Osteoblast (primary cell): ENCODE measurements around the gene LCN2. TPM values are rescaled to one million over a fixed set of nuclear protein-coding genes. Genes with fewer than 3 reads are reported as not detected.
A peak's percentile ranks its signal among the peaks of the same experiment; 100 is the strongest.

Experiments used
- DNase-seq: peaks from one replicate; pipeline ENCODE4 v3.0.0; 2011; ENCODE audit warnings: low spot score, mixed read lengths; ENCODE audit not compliant: insufficient read length; ENCODE audit errors: missing footprints
- H2AFZ ChIP-seq: 2 replicates; pipeline ENCODE4 v1.6.0; 2011; ENCODE audit warnings: mild to moderate bottlenecking, low read length
- H3K27ac ChIP-seq: 2 replicates; pipeline ENCODE4 v1.5.1; 2011; ENCODE audit warnings: mild to moderate bottlenecking, low read depth, low read length, moderate library complexity
- H3K27me3 ChIP-seq: 2 replicates; pipeline ENCODE4 v1.6.0; 2012; ENCODE audit warnings: mild to moderate bottlenecking, control low read depth, inconsistent platforms, low read length, moderate library complexity; ENCODE audit not compliant: insufficient read depth
- H3K36me3 ChIP-seq: 2 replicates; pipeline ENCODE4 v1.5.1; 2011; ENCODE audit warnings: mild to moderate bottlenecking, low read length, control low read depth, moderate library complexity; ENCODE audit not compliant: insufficient read depth
- H3K4me1 ChIP-seq: 2 replicates; pipeline ENCODE4 v1.5.1; 2011; ENCODE audit warnings: mild to moderate bottlenecking, low read length, control low read depth, moderate library complexity; ENCODE audit not compliant: insufficient read depth
- H3K4me2 ChIP-seq: 2 replicates; pipeline ENCODE4 v1.6.0; 2011; ENCODE audit warnings: mild to moderate bottlenecking, low read length; ENCODE audit not compliant: insufficient read depth
- H3K4me3 ChIP-seq: fragments of 200-600 bp; sonication (generic); 3 replicates; pipeline ENCODE4 v1.5.1; 2012; ENCODE audit warnings: mild to moderate bottlenecking, low read length, inconsistent platforms; ENCODE audit not compliant: insufficient read depth
- H3K79me2 ChIP-seq: 2 replicates; pipeline ENCODE4 v1.6.0; 2012; ENCODE audit warnings: mild to moderate bottlenecking, low read length, control low read depth, inconsistent platforms; ENCODE audit not compliant: insufficient read depth
- H3K9me3 ChIP-seq: 2 replicates; pipeline ENCODE4 v1.5.1; 2011; ENCODE audit warnings: low read depth, low read length, control low read depth
- H4K20me1 ChIP-seq: 2 replicates; pipeline ENCODE4 v1.6.0; 2012; ENCODE audit warnings: mild to moderate bottlenecking, low read length, control low read depth; ENCODE audit not compliant: insufficient read depth
- CTCF ChIP-seq: IDR thresholded peaks from 2 replicates; pipeline ENCODE4 v1.5.1; 2011; ENCODE audit warnings: mild to moderate bottlenecking, low read depth, low read length, moderate library complexity; ENCODE audit errors: extremely low read depth
- total RNA-seq: library from RNA; depleted of rRNA; stranded (reverse); fragments of >200 nt; gene quantifications from 2 replicates; pipeline ENCODE4 v1.2.3, GENCODE V29; 2012

The LCN2 gene
- total RNA-seq, 1 donor = not detected

- no peaks in the 10 kb centered on the region for H3K79me2 ChIP-seq
- H4K20me1 ChIP-seq = no peaks in the 10 kb centered on the region
- H2AFZ ChIP-seq = no peak overlapping the region
- no peaks in the 10 kb centered on the region for H3K27me3 ChIP-seq
- H3K4me1 ChIP-seq = no peaks in the 10 kb centered on the region
- no peaks in the 10 kb centered on the region for H3K9me3 ChIP-seq
- no peak overlapping the region for H3K4me2 ChIP-seq
- H3K4me3 ChIP-seq = no peak overlapping the region
- DNase-seq = peak; percentile 45
- no peaks in the 10 kb centered on the region for H3K36me3 ChIP-seq
- no peak for TF ChIP-seq CTCF
- no peak overlapping the region for H3K27ac ChIP-seq
Measured at GRCh38 chr9:128153947-128154695, 4.9 kb downstream of the LCN2 start.

DNA sequence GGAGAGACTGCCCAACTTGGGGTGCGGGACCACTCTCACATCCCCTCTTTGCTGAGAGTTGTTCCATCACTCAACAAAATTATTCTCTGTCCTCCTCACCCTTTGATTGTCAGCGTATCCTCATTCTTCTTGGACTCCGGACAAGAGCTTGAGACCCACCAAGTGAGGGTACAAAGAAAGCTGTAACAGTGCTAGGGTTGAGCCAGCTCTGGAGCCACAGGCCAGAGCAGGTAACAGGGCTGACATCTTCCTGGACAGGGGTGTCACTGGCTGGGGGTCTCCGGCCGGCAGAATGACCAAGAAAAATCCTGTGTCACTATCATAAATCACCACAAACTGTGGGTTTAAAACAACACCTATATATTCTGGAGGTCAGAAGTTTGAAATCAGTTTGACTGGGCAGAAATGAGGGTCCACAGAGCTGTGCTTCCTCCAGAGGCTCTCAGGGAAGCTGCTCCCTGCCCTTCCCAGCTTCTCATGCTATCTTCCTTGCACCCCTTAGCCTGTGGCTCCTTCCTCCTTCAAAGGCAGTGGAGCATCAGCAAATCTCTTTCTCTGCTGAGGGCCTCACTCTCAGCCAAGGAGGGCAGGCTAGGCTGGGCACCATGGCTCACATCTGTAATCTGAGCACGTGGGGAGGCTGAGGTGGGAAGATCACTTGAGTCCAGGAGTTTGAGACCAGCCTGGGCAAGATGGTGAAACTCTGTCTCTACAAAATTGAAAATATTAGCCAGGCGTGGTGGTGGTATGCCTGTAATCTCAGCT lies 6.7 kb downstream of the LCN2 start:
- peaks cover 4% of the 10 kb centered on the region for H4K20me1 ChIP-seq
- no peak overlapping the region for H3K4me3 ChIP-seq
- H2AFZ ChIP-seq = no peak overlapping the region
- H3K4me1 ChIP-seq = peaks cover 2% of the 10 kb centered on the region
- no peak overlapping the region for H3K27ac ChIP-seq
- H3K27me3 ChIP-seq = no peaks in the 10 kb centered on the region
- H3K79me2 ChIP-seq = peaks cover 2% of the 10 kb centered on the region
- TF ChIP-seq CTCF = no peak
- H3K4me2 ChIP-seq = no peak overlapping the region
- no peaks in the 10 kb centered on the region for H3K36me3 ChIP-seq
- peak; percentile 65 for DNase-seq
- no peaks in the 10 kb centered on the region for H3K9me3 ChIP-seq

DNA sequence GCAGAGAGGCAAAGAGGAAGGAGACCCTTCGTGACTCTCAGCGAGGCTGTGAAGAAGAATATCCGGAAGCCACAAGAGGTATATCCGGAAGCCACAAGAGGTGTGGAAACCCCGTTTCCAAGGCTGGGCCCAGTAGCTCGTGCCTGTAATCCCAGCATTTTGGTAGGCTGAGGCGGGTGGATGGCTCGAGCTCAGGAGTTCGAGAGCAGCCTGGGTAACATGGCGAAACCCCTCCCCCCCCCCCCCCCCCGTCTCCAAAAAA lies 10.2 kb downstream of the LCN2 start:
- H3K79me2 ChIP-seq = peaks cover 14% of the 10 kb centered on the region
- no peaks in the 10 kb centered on the region for H3K9me3 ChIP-seq
- H4K20me1 ChIP-seq = peaks cover 27% of the 10 kb centered on the region
- peak overlapping the region; percentile 86 for H3K4me2 ChIP-seq
- no peak for DNase-seq
- H3K4me1 ChIP-seq = peaks cover 19% of the 10 kb centered on the region
- H3K27ac ChIP-seq = no peak overlapping the region
- TF ChIP-seq CTCF = no peak
- no peaks in the 10 kb centered on the region for H3K27me3 ChIP-seq
- peaks cover 10% of the 10 kb centered on the region for H3K36me3 ChIP-seq
- peak overlapping the region; percentile 90 for H2AFZ ChIP-seq
- H3K4me3 ChIP-seq = peak overlapping the region; percentile 90

DNA sequence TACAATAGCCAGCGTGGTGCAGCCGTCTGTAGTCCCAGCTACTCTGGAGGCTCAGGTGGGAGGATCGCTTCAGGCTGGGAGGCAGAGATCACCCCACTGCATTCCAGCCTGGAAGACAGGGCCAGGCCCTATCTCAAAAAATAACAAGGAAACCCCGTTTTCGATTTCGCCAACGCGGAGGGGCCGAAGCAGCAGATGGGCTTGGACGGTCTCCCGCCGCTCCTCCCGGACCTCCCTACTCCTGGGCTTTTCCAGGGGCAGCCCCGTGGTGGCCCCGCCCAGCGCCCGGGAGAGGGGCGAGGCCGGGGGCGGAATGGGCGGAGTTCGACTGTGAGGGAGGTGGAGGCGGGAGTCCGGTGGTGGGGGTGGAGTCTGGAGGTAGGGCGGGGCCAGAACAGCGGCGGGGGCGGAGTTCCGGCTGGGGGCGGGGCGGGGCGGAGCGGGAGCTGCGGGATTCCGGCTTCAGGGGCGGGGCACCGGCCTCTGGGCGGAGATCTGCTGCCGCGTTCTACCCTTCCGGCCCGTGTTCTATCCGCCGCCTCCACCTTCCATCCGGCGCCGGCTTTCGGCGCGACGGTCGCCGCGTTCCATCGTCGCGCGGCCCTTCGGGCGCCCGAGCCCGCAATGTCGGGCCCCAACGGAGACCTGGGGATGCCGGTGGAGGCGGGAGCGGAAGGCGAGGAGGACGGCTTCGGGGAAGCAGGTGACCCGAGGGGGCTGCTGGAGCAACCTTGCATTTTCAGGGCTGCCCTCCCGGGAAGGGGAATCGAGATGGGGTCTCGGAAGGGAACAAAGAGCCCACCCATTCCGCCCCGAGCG lies 10.7 kb downstream of the LCN2 start, which contains the start of gene BBLN:
Gene BBLN (plus strand): TSS at position 482 of the 819 bp plus-strand sequence. CDS start 143 bp downstream, at position 625.
- Histone ChIP-seq H3K79me2 (peaks cover 14% of the 10 kb centered on the region), H3K4me1 (peaks cover 19% of the 10 kb centered on the region), H2AFZ (peak within 1 kb of the TSS; percentile 90), H3K36me3 (peaks cover 10% of the 10 kb centered on the region), H3K27me3 (no peaks in the 10 kb centered on the region), H3K9me3 (no peaks in the 10 kb centered on the region), H3K4me3 (peak within 1 kb of the TSS; percentile 90), H3K4me2 (peak within 1 kb of the TSS; percentile 94), H3K27ac (no peak within 1 kb of the TSS), H4K20me1 (peaks cover 30% of the 10 kb centered on the region)
- peak; percentile 99 for DNase-seq
- no peak for TF ChIP-seq CTCF
